H1 (cell line): ENCODE data around the gene MLKL. TPM values are rescaled to one million over a fixed set of nuclear protein-coding genes. Genes with fewer than 3 reads are reported as not detected.

Experiments used
- EZH2 ChIP-seq: fragments of 200-600 bp; sonication (generic); IDR thresholded peaks from 2 replicates; pipeline ENCODE4 v1.7.1; 2012; ENCODE audit warnings: low read depth, mild to moderate bottlenecking, moderate library complexity, low read length, inconsistent platforms; ENCODE audit not compliant: severe bottlenecking
- POLR2AphosphoS5 ChIP-seq: IDR thresholded peaks from 2 replicates; pipeline ENCODE4 v1.6.1; 2011; ENCODE audit warnings: low read depth, low read length
- polyA plus RNA-seq, 7 experiments: library from polyadenylated mRNA; depleted of rRNA in 3 of 7; stranded (reverse) in 5 of 7; unstranded in 2 of 7; fragments of >200 nt in 5 of 7; fragments of 200-250 nt in 2 of 7; gene quantifications; 1 replicate in 5 of 7; 2 replicates in 1 of 7; 4 replicates in 1 of 7; pipeline versions ENCODE4 v1.2.1 to v1.2.3, GENCODE V29; 2011 to 2013; ENCODE audit warnings: missing spikeins in 2 of 7, mixed read lengths in 2 of 7
- total RNA-seq: library from RNA; stranded (reverse); fragmentation: NEBNext Ultra II Directional; extraction: Animal tissue kit (Norgen Biotek cat#: 25700); gene quantifications from 2 replicates; pipeline ENCODE4 v1.2.1, GENCODE V29; 2021

MLKL gene
- total and polyA plus RNA-seq, 2 of the 8 experiments (the other 6 are each of a cell fraction or from before 2014, with no cell fraction given), result 1.6 to 2.1 TPM

GRCh38 chr16:74743045-74743667, 42.5 kb upstream of the MLKL start (continued):
- TF ChIP-seq EZH2 (no peak), POLR2AphosphoS5 (no peak)
